HG03108 (cell line): ENCODE data around the gene SNX17.
"Not testable (repeated sequence)": the region's sequence is repeated elsewhere in the genome, so short reads cannot be mapped to it uniquely, and the experiment has no call there.

Source experiments
- ATAC-seq: cut with Tn5 transposase; IDR thresholded peaks from one replicate; pipeline ENCODE4 v1.9.1; 2021; ENCODE audit warnings: moderate library complexity; ENCODE audit not compliant: unreplicated experiment

Gene SNX17, protein sequence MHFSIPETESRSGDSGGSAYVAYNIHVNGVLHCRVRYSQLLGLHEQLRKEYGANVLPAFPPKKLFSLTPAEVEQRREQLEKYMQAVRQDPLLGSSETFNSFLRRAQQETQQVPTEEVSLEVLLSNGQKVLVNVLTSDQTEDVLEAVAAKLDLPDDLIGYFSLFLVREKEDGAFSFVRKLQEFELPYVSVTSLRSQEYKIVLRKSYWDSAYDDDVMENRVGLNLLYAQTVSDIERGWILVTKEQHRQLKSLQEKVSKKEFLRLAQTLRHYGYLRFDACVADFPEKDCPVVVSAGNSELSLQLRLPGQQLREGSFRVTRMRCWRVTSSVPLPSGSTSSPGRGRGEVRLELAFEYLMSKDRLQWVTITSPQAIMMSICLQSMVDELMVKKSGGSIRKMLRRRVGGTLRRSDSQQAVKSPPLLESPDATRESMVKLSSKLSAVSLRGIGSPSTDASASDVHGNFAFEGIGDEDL

DNA sequence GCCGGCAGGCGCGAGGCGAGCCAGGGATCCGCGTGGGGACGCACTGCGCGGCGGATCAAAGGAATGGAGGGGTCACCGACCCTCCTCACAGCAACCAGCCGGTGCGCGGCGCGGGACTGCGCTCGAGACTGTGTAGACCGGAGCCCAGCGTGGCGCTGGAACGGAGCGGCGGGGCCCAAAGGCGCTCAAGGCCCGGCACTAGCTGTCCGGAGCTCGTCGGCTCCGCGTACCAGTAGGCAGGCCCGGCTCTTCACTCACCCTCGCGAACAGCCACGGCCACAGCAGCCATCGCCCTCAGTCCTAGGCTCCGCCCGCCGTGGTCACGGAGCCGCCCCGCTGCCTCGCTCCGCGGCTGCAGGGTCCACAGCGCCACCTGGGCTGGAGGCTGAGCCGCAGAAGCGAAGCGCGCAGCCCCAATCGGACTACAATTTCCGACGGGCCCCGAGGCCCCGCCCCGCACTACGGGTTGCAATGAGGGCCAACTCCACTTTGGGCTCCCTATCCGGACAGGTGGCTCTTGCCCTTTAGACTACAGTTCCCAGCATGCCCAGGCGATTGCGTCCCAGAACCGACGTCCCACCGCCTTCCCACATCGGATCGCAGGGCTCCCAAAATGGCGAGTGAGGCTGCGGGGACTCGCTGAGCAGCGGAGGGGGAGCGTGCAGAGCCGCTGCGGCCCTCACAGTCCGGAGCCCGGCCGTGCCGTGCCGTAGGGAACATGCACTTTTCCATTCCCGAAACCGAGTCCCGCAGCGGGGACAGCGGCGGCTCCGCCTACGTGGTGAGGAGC, at the start of gene SNX17, which contains the start of gene EIF2B4:
SNX17 (plus strand) TSS at position 591 of the 790 bp plus-strand sequence; CDS start at position 719, 128 bp downstream.
EIF2B4 (minus strand) TSS at position 313 of the 790 bp plus-strand sequence; CDS start at position 289, 24 bp downstream.
- ATAC-seq = peak; percentile 89

GRCh38 chr2:27320958-27321543, 49.4 kb upstream of the SNX17 start:
- ATAC-seq = no peak

DNA sequence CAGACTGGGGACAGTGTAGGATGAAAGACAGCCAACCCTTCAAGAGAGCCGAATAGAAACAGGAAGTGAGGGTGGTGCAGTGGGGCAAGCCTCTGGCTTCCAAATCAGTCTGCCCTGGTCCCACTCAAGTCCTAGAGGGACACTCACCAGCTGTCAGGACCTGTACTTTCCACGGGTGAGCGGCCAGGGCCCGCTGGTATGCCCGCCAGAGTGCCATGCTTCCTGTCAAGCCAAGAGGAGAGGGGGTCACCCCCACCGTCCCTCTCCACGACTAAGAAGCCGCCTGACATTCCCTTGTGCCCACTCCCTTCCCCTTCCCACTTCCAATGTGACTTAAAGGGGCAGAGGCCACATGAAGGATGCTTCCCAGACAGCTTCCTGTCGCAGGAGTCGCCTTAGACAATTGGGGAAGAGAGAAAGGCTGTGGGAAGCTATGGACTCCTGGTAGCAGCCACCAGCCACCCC, 48.1 kb upstream of the SNX17 start:
- ATAC-seq = peak; percentile 23

GRCh38 chr2:27322766-27323595, 47.4 kb upstream of the SNX17 start, which contains the start of gene MPV17:
Gene MPV17 (minus strand): TSS chr2:27323097. CDS start chr2:27322517, 580 bp downstream.
- ATAC-seq = peak; percentile 93

DNA sequence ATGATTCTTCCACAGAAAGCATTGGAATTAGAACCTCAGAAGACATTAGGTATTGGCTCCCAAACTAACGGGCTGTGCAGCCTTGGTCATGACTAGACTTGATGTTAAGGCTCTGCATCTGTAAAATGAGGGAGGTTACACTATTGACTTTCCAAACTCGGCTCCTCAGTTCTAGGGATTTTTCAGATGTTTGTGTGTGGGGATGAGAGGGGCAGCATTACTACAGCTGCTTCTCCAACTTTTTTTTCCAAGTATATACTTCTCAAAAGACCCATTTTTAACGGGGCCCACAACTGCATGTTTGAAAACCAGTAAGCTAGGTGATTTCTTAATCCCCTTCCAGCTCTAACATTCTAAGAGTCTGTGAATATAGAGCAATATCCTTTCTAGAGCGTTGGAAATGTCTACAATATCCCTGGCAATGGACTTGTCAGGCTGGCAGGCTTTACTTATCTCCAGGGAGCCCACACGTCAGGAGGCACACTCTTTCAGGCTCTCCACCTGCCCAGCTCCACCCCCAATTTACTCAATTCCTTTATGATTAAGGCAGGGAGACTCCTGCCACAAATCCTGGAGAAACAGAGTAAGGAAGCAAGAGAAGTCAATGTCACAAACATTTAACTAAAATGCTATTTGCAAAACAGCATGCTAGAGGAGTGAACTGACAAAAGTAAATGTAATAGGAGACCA, 46.7 kb upstream of the SNX17 start:
- no peak for ATAC-seq

DNA sequence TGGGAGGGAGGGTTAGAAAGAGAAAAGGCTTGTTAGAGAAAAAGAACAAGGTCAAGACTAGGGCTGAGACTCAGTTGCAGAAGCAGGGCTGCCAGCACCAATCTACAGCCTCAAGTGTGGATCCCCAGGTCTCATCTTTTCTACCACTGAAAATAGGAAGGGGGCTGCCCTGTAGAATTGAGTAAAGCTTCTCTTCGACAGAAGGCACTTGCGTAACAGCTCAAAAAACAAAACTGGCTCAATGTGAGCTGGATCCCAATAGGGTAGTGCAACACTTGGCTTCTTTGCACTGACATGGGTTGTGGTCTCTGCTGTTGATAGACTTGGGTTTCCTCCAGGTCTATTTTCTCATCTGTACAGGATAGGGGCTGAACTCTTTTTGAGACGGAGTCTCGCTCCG, 45.7 kb upstream of the SNX17 start:
- no peak for ATAC-seq

GRCh38 chr2:27335311-27335710, 35.1 kb upstream of the SNX17 start:
- no peak for ATAC-seq

- no peak for ATAC-seq
These were observed 34.2 kb upstream of the SNX17 start for GRCh38 chr2:27336173-27336572.

DNA sequence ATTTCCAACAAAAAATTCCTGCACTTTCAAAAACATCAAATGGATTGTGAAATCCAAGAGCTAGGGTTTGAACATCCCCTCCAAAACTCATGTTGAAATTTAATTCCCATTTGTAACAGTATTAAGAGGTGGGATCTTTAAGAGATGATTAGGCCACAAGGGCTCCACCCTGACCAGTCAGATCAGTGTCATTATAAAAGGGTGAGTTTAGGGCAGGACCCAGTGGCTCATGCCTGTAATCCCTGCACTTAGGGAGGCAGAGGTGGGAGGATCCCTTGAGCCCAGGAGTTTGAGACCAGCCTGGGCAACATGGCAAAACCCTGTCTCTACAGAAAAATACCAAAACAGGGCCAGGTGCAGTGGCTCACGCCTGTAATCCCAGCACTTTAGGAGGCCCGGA, 22.8 kb upstream of the SNX17 start:
- no peak for ATAC-seq

- no peak for ATAC-seq
These were observed 20.2 kb upstream of the SNX17 start for GRCh38 chr2:27350106-27350693.

DNA sequence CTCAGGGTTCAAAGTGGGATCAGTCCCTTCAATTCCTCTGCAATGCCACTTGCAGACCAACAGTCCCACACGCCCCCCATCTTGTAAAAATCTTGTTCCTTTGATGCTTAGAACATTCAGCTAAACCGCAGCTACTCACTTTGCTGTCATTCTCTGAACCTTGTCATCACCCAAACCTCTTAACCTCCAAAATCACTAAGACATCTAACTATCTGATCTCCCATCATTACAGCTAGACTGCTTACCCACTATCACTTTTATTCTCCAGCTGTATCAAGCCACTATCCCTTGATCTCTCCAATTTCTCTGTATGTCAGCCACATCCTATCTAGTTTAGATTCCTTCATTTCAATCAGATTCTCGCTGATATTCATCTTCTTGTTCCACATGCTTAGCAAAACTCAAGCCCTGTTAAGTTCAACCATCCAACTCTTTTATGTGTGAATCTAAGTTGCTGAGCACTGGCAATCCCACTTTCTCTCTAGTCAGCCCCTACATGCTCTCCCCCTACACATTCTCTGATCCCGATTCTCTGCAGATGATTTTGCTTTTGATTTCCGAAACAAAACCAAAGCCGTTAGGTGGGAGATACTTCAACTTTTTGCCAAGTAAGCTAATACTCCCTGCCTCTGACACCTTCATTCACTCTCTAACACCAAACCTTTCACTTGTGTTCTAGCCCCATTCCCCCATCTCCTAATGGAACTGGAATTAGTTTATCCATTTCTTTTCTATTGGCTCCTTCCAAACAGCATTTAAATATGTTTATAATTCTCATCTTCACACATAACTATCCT, 18.4 kb upstream of the SNX17 start:
- ATAC-seq = no peak

GRCh38 chr2:27353386-27353761, 17.0 kb upstream of the SNX17 start:
- not testable (repeated sequence) for ATAC-seq

DNA sequence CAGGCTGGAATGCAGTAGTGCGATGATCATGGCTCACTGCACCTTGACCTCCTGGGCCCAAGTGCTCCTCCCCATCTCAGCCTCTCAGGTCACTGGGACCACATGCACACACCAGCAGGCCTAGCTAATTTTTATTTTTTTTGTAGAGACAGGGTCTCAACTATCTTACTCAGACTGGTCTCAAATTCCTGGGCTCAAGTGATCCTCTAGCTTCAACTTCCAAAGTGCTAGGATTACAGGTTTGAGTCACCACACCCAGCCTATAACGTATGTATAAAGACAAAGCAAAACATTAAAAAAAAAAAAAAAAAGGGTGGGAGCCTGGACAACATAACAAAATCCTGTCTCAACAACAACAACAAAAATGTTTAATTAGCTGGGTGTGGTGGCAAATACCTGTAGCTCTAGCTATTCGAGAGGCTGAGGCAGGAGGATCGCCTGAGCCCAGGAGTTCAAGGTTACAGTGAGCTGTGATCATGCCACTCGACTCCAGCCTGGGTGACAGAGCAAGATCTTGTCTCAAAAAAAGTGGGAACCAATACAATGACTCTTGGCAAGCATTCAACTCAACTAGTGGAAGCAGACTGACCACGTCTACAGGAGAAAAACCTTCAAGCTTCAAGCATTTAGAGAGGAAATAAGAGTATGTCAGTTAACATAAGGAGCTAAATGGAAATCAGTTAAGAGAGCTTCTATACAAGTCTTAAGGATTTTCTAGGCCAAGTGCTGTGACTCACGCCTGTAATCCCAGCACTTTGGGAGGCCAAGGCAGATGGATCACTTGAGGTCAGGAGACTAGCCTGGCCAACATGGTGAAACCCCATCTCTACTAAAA, 16.4 kb upstream of the SNX17 start:
- ATAC-seq = no peak

- ATAC-seq = no peak
These were observed 15.9 kb upstream of the SNX17 start for GRCh38 chr2:27354597-27354927.

DNA sequence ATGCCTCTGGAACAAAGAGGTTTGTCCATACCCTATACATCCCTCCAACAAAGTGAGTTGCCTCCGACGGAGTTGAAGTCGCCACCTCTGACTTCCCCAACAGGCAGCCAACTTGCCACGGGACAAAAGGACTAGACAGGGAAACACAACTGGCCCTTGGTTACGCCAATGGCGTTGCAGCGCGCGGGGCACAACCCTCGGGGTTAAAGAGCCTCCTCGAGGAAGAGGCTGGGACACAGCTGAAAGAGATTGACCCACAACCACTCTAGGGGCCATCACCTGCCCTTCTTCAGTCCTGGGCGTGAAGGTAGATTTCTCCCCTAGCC, 14.4 kb upstream of the SNX17 start:
- ATAC-seq = peak; percentile 29

- peak; percentile 81 for ATAC-seq
These were observed 13.8 kb upstream of the SNX17 start, which contains the start of gene GTF3C2 for GRCh38 chr2:27356382-27357181. Gene GTF3C2 (minus strand): TSS chr2:27356764. CDS start chr2:27343554, 13,210 bp downstream.
